SK-N-MC (cell line): ENCODE measurements around the gene TUBB4A.

ENCODE experiments used
- EZH2 ChIP-seq: fragments of 200-600 bp; sonication (generic); IDR thresholded peaks from one replicate; pipeline ENCODE4 v1.6.1; 2017; ENCODE audit warnings: antibody characterized with exemption
- FOXP2 ChIP-seq: optimal IDR thresholded peaks from 2 replicates; pipeline ENCODE3; 2011; ENCODE audit warnings: mild to moderate bottlenecking, moderate library complexity; ENCODE audit not compliant: insufficient read depth; ENCODE audit errors: extremely low read length, control extremely low read depth
- POLR2AphosphoS5 ChIP-seq: IDR thresholded peaks from 2 replicates; pipeline ENCODE4 v1.6.1; 2012; ENCODE audit warnings: mild to moderate bottlenecking, low read depth, low read length, borderline replicate concordance

- TF ChIP-seq EZH2 (no peak), POLR2AphosphoS5 (no peak), FOXP2 (no peak)
Measured at GRCh38 chr19:6524311-6524710, 22.2 kb upstream of the TUBB4A start.
